Activated naive CD4-positive, alpha-beta T cell treated with anti-CD3 and anti-CD28 coated beads, Interleukin-2, amount 50 U/mL, for 24 hours (primary cell): Measurements from ENCODE around the gene NFASC.

ENCODE experiments used
- H3K27ac Mint-ChIP-seq: one replicate; pipeline ENCODE4 v1.8.0; 2021; ENCODE audit warnings: mild to moderate bottlenecking, mixed read lengths
- H3K27me3 Mint-ChIP-seq: one replicate; pipeline ENCODE4 v1.8.0; 2021; ENCODE audit warnings: mixed read lengths
- H3K36me3 Mint-ChIP-seq: one replicate; pipeline ENCODE4 v1.8.0; 2021; ENCODE audit warnings: mixed read lengths
- H3K4me1 Mint-ChIP-seq: one replicate; pipeline ENCODE4 v1.8.0; 2021; ENCODE audit warnings: mixed read lengths
- H3K4me3 Mint-ChIP-seq: one replicate; pipeline ENCODE4 v1.8.0; 2021; ENCODE audit warnings: mild to moderate bottlenecking, mixed read lengths
- H3K9me3 Mint-ChIP-seq: one replicate; pipeline ENCODE4 v1.8.0; 2021; ENCODE audit warnings: mixed read lengths

Gene NFASC

GRCh38 chr1:204842892-204843291 lies 27.8 kb upstream of the NFASC start:
- Mint-ChIP-seq H3K4me1 (no peaks in the 10 kb centered on the region), H3K4me3 (no peak overlapping the region), H3K36me3 (no peaks in the 10 kb centered on the region), H3K27ac (no peak overlapping the region), H3K9me3 (no peaks in the 10 kb centered on the region), H3K27me3 (peaks cover 9% of the 10 kb centered on the region)

DNA sequence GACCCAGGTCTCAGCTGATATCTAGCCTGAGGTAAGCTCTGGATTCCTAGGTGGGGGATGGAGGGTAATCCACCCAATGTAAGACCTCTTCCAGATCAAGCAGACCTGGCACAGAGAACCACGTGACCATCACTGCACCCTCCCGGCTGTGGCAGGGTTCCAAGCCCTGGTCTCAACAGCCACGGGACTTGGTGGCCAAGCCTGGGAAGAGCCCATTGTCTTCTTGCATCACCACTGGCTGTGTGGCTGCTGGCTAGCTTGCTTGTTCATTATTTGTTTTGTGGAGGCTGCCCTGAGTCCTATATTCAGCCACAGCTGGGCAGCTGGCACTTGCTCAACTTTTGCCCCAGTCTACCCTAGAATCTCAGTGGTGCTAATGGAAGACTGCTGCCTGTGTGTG lies 24.1 kb upstream of the NFASC start:
- Mint-ChIP-seq H3K4me3 (no peak overlapping the region), H3K27ac (no peak overlapping the region), H3K4me1 (no peaks in the 10 kb centered on the region), H3K9me3 (no peaks in the 10 kb centered on the region), H3K27me3 (peaks cover 6% of the 10 kb centered on the region), H3K36me3 (no peaks in the 10 kb centered on the region)

- Mint-ChIP-seq H3K27ac (no peak overlapping the region), H3K36me3 (no peaks in the 10 kb centered on the region), H3K4me1 (no peaks in the 10 kb centered on the region), H3K27me3 (peaks cover 10% of the 10 kb centered on the region), H3K9me3 (no peaks in the 10 kb centered on the region), H3K4me3 (no peak overlapping the region)
Measured at GRCh38 chr1:204848579-204848978, 22.1 kb upstream of the NFASC start.

- Mint-ChIP-seq H3K36me3 (no peaks in the 10 kb centered on the region), H3K4me3 (no peak overlapping the region), H3K4me1 (no peaks in the 10 kb centered on the region), H3K9me3 (no peaks in the 10 kb centered on the region), H3K27ac (no peak overlapping the region), H3K27me3 (peaks cover 10% of the 10 kb centered on the region)
Measured at GRCh38 chr1:204852854-204853253, 17.8 kb upstream of the NFASC start.

DNA sequence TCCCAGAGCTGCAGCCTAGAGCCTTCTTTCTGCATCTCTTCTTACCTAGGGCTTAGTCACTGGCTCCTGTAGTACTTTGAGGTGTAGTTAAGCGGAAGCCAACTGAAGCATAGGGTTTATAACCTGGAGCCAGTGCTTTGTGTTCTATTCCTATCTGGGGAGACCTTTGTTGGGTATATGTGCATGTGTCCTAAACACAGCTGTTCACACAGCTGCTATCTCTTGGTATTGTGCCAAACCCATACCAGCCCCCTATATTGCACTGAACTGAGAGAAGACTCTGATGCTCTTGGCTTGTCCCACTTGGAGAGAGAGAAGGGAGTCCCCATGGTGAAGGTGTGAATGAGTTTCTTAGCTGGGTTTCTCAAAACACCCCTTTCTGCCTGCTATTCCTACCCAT lies 17.2 kb upstream of the NFASC start:
- no peak overlapping the region for H3K4me3 Mint-ChIP-seq
- H3K4me1 Mint-ChIP-seq = no peaks in the 10 kb centered on the region
- H3K27me3 Mint-ChIP-seq = peaks cover 12% of the 10 kb centered on the region
- H3K9me3 Mint-ChIP-seq = no peaks in the 10 kb centered on the region
- no peak overlapping the region for H3K27ac Mint-ChIP-seq
- no peaks in the 10 kb centered on the region for H3K36me3 Mint-ChIP-seq

- H3K4me3 Mint-ChIP-seq = no peak overlapping the region
- H3K36me3 Mint-ChIP-seq = no peaks in the 10 kb centered on the region
- H3K4me1 Mint-ChIP-seq = no peaks in the 10 kb centered on the region
- H3K9me3 Mint-ChIP-seq = no peaks in the 10 kb centered on the region
- no peak overlapping the region for H3K27ac Mint-ChIP-seq
- peaks cover 12% of the 10 kb centered on the region for H3K27me3 Mint-ChIP-seq
Measured at GRCh38 chr1:204854286-204854685, 16.4 kb upstream of the NFASC start.

DNA sequence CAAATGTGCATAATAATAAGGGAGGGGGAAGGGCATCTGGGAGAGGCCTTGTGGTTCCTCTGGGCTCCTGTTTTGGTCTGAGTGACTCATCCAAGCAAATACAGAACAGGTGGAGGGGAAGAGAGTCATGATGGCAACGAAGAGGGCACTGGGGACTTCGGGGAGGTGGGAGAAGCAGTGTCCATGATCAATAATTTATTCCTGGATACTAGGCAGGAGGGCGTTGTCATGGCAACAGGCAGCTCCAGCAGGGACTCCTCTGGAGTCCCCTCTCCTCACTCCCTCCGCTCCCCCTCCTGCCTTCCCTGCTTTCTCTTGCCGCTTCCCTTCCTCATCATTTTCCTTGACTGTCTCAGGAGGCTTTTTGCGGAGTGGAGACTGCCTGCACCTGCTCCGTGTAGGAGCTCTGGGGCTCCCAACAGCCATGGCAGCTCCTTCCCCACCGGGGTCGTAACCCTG lies 12.3 kb upstream of the NFASC start:
- no peak overlapping the region for H3K27ac Mint-ChIP-seq
- no peaks in the 10 kb centered on the region for H3K4me1 Mint-ChIP-seq
- H3K4me3 Mint-ChIP-seq = no peak overlapping the region
- H3K9me3 Mint-ChIP-seq = no peaks in the 10 kb centered on the region
- peaks cover 15% of the 10 kb centered on the region for H3K27me3 Mint-ChIP-seq
- no peaks in the 10 kb centered on the region for H3K36me3 Mint-ChIP-seq

DNA sequence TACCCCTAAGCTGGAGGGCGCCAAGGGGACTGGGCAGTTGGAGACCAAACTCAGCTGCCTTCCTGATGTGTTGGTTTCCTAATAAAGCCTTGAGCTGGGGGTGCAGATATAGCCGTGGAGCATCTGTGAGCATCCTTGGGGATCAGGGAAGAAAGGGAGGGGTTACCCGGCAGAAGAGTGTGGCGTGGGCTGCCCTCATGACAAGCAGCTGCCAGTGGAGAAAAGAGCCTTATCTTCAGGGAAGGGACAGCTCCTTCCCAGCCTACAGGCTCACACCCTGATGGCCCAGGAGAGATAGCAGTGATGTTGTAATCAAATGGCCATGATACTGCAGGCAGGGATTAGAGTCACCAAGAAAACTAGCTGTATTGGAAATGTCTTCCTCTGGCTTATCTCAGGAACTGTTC lies 10.8 kb upstream of the NFASC start:
- Mint-ChIP-seq H3K36me3 (no peaks in the 10 kb centered on the region), H3K4me1 (no peaks in the 10 kb centered on the region), H3K9me3 (no peaks in the 10 kb centered on the region), H3K4me3 (no peak overlapping the region), H3K27me3 (peaks cover 16% of the 10 kb centered on the region), H3K27ac (no peak overlapping the region)

GRCh38 chr1:204863024-204863423 lies 7.6 kb upstream of the NFASC start:
- no peak overlapping the region for H3K27ac Mint-ChIP-seq
- peaks cover 12% of the 10 kb centered on the region for H3K27me3 Mint-ChIP-seq
- no peaks in the 10 kb centered on the region for H3K4me1 Mint-ChIP-seq
- no peaks in the 10 kb centered on the region for H3K36me3 Mint-ChIP-seq
- H3K9me3 Mint-ChIP-seq = no peaks in the 10 kb centered on the region
- H3K4me3 Mint-ChIP-seq = no peak overlapping the region

GRCh38 chr1:204863730-204864129 lies 6.9 kb upstream of the NFASC start:
- Mint-ChIP-seq H3K4me1 (no peaks in the 10 kb centered on the region), H3K4me3 (no peak overlapping the region), H3K36me3 (no peaks in the 10 kb centered on the region), H3K9me3 (no peaks in the 10 kb centered on the region), H3K27ac (no peak overlapping the region), H3K27me3 (peaks cover 10% of the 10 kb centered on the region)

DNA sequence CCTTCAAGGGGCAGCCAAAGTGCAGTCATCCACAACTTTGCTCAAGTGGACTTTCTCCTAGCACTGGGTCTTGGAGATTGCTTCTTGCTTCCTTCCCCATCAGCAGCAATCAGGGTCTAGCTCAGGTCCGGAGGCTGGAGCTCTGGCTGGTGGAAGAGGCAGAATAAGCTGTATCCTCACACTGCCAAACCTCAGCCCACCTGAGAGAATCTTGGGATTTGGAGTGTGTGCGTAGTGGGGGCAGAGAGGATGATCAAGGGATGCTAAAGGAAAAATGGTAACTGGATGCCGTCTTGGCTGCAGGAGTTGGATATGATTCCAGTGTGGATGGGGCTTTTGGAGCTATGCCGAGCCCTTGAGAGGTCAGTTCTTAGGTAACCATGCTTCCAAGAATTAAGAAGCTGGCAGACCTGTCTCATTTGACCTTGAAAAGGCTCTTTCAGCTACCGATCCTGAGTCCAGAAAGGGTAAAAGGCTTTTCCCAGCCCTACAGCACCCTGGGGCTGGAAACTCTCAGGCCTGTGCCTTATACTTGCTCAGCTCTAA lies 4.5 kb upstream of the NFASC start:
- no peak overlapping the region for H3K27ac Mint-ChIP-seq
- no peak overlapping the region for H3K4me3 Mint-ChIP-seq
- no peaks in the 10 kb centered on the region for H3K9me3 Mint-ChIP-seq
- H3K4me1 Mint-ChIP-seq = no peaks in the 10 kb centered on the region
- no peaks in the 10 kb centered on the region for H3K36me3 Mint-ChIP-seq
- H3K27me3 Mint-ChIP-seq = peaks cover 7% of the 10 kb centered on the region

DNA sequence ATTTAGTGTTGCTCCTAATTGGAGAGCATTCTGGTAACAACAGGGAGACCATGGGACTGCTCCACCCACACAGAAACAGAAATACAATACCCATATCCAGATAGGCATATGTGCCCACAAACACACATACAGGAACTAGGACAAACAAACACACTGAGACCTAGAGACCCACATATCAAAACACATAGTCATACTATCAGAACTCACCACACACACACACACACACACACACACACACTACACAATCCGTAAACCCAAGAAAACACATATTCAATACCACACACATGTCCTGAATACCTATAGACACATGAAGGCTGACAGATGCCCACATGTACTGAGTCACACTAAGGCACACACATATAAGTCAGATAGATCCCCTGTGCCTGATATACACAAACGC lies 3.5 kb upstream of the NFASC start:
- H3K9me3 Mint-ChIP-seq = no peaks in the 10 kb centered on the region
- H3K27me3 Mint-ChIP-seq = peaks cover 4% of the 10 kb centered on the region
- no peaks in the 10 kb centered on the region for H3K4me1 Mint-ChIP-seq
- H3K27ac Mint-ChIP-seq = no peak overlapping the region
- no peaks in the 10 kb centered on the region for H3K36me3 Mint-ChIP-seq
- H3K4me3 Mint-ChIP-seq = no peak overlapping the region

DNA sequence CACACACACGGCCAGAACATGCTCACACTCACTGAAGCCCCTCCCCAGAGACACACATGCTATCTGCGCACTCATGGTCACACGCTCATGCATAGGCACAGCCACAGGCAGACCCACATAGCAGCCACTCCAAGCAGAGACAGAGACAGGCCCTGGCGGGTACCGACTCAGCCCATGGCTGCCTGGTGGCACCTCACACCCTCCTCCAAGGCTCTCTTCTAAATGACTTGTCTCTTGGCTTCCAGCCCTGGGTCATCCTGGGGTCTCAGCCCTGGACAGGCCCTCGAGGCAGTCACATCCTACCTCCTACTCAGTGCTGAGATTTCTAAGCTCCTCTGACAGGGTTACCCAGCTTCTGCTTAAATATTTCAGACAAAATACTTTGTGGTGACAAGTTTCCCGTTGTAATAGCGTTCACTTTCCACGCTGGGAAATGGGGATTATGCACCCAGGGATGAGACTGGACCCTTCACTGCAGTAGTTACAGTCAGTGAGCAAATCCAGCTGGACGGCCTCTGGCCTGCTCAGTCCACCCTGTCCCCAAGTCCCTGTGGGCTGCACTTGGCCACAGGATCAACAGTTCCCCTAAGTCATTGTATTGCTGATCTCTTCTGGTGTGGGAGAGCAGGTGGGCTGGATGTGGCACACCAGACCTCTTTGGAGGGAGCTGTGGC lies 2.9 kb upstream of the NFASC start:
- H3K9me3 Mint-ChIP-seq = no peaks in the 10 kb centered on the region
- H3K27me3 Mint-ChIP-seq = peaks cover 4% of the 10 kb centered on the region
- H3K27ac Mint-ChIP-seq = no peak overlapping the region
- no peak overlapping the region for H3K4me3 Mint-ChIP-seq
- no peaks in the 10 kb centered on the region for H3K4me1 Mint-ChIP-seq
- no peaks in the 10 kb centered on the region for H3K36me3 Mint-ChIP-seq

- no peaks in the 10 kb centered on the region for H3K9me3 Mint-ChIP-seq
- H3K36me3 Mint-ChIP-seq = no peaks in the 10 kb centered on the region
- no peak overlapping the region for H3K4me3 Mint-ChIP-seq
- H3K4me1 Mint-ChIP-seq = no peaks in the 10 kb centered on the region
- H3K27ac Mint-ChIP-seq = no peak overlapping the region
- peaks cover 4% of the 10 kb centered on the region for H3K27me3 Mint-ChIP-seq
Measured at GRCh38 chr1:204868340-204868700, 2.3 kb upstream of the NFASC start.

GRCh38 chr1:204869097-204869496 lies 1.6 kb upstream of the NFASC start:
- no peaks in the 10 kb centered on the region for H3K36me3 Mint-ChIP-seq
- H3K4me3 Mint-ChIP-seq = no peak overlapping the region
- H3K27me3 Mint-ChIP-seq = peaks cover 4% of the 10 kb centered on the region
- no peak overlapping the region for H3K27ac Mint-ChIP-seq
- H3K4me1 Mint-ChIP-seq = no peaks in the 10 kb centered on the region
- H3K9me3 Mint-ChIP-seq = no peaks in the 10 kb centered on the region

- H3K9me3 Mint-ChIP-seq = no peaks in the 10 kb centered on the region
- no peaks in the 10 kb centered on the region for H3K27me3 Mint-ChIP-seq
- no peaks in the 10 kb centered on the region for H3K4me1 Mint-ChIP-seq
- no peak overlapping the region for H3K27ac Mint-ChIP-seq
- no peak overlapping the region for H3K4me3 Mint-ChIP-seq
- no peaks in the 10 kb centered on the region for H3K36me3 Mint-ChIP-seq
Measured at GRCh38 chr1:204871405-204872037, 859 bp downstream of the NFASC start.
